Hematopoietic multipotent progenitor cell treated with erythropoietin and hydrocortisone succinate and interleukin-3 and kit ligand, for 6 days (in vitro differentiated cells): ENCODE data around the gene GPR39.

ENCODE experiments used
- DNase-seq: peaks from one replicate; pipeline ENCODE4 v3.0.0-alpha.2; 2015

Gene GPR39

DNA sequence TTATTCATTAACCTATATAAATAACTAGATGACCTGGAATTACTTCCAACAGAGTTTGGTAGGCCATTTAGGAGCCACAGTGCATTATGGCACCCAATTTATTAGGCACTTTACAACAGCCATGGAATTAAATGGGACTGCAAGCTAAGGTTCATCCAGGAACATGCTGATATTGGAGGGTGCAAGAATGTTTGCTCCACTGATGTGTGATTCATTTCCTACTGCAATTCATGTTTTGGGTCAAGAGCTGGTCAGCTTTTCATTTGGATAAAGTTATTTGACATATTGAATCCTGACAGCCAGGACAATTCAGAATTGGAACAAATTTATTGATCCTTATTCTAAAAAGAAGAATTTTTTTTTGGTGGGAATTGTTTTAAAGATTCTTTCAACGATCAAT lies 265.2 kb downstream of the GPR39 start:
- no peak for DNase-seq

DNA sequence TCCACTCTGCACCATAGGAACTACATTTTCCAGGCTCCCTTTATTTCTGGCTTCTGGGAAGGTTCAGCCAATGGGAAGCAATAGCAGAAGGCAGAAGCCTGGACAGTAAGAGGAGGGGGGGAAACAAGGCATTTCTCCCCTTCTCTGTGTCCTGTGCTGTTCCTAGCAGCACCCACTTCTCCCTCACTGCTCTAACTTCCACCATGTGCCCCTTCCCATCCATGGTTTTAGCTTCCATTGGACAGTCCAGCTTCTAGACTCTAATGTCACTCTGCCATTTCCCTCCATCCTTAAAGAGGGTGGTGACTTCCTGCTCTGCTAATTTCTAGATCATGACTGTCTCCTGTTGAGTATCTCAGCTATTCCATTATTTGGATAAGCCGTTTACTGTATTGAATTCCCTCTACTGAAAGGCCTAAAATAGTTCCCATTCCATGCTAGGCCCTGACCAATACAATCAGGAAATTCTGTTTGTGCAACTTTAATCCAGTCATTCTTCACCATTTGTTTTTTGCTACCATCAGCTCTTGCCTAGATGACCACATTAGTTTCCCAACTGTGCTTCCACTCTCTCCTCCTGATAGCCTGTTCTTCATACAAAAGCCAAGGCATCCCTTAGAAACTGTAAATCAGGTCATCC lies 274.2 kb downstream of the GPR39 start:
- DNase-seq, result no peak

DNA sequence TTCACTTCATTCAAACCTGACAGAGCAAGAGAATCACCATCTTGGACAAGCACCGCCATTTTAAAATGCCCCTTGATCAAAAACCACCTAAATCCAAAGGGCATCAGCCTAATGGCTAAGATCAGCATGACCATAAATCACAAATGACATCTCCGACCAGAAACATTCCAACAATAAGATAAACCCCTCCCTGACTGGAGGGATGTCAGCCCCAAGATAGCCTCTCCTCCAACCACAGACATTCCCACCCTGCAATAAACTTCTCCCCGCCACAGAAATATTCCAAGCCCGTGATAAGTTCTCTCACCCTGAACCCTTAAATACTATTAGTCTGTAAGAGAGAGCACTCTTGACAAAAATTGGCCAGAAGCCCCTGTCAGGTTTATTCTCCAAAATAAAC lies 275.0 kb downstream of the GPR39 start:
- DNase-seq, result no peak

DNA sequence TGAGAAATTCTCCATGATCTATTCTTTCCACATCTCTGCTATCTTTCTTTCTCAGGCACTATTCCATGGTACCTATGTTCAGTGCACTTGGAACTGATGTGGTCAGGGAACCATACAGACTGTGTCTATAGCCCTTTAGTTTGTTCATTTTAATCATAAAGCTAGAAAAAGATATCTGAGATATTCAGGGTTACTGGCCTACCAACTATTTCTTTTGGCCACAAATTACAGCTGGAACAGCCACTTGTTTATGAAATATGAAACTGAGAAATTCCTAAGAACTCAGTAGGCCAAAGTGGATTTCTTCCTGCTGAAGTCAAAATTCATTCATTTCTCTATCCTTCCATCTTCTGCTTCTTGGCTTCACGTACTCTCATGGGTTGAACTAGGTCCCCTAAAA lies 276.2 kb downstream of the GPR39 start:
- no peak for DNase-seq
